ENCODE results near the gene USP20. TPM values are rescaled to one million over a fixed set of nuclear protein-coding genes. Genes with fewer than 3 reads are reported as not detected.

Gene USP20
- polyA plus RNA-seq, 1 of the 3 experiments (the other 2 are of a cell fraction), result 22.5 TPM

GRCh38 chr9:129885018-129885669 is 49.9 kb downstream of the USP20 start:
- H3K4me1 ChIP-seq (ENCODE audit: control insufficient read depth in 1 of 2, insufficient read depth in 2 of 2, low read depth in 1 of 2, low read length in 1 of 2), result peaks cover 34 to 45% of the 10 kb centered on the region in 2 experiments; a peak in 3 of 4 replicates
- peak overlapping the region; percentile 54 to 61; a peak in 3 of 4 replicates for H3K27ac ChIP-seq (ENCODE audit: low read depth in 2 of 2, low read length in 1 of 2)
- no peaks in the 10 kb centered on the region for H3K27me3 ChIP-seq (ENCODE audit: insufficient read depth)
- POLR2A ChIA-PET, result interaction anchor here (0.6 to 1.0 kb wide), 3 partner anchors 15 to 158 kb away, joined by 3 to 4 read pairs (median 3); partner anchors contain the start of gene FNBP1
- peak overlapping the region; percentile 2; the same call in 1 of the 2 replicates for H3K9ac ChIP-seq
- CTCF ChIA-PET, result interaction anchor here (0.6 to 3.7 kb wide), 30 partner anchors 12 to 358 kb away, joined by 3 to 23 read pairs (median 4); partner anchors contain the start of genes C9orf78, GPR107, TOR1A and USP20
- no peak for DNase-seq
- no peak overlapping the region for H2AFZ ChIP-seq (ENCODE audit: low read depth)
- H3K9me3 ChIP-seq, result no peaks in the 10 kb centered on the region
- no peak for TF ChIP-seq TEAD4 (IDR thresholded peaks at IDR 0.05; ENCODE audit: borderline replicate concordance, insufficient read depth)
- TF ChIP-seq FOSL2 (IDR thresholded peaks at IDR 0.05; ENCODE audit: borderline replicate concordance, low read depth), result no peak
- TF ChIP-seq IRF3 (IDR thresholded peaks at IDR 0.05; ENCODE audit: low read depth, low read length), result no peak
- no peak for TF ChIP-seq EZH2phosphoT487 (IDR thresholded peaks at IDR 0.05; ENCODE audit: borderline replicate concordance, low read depth)
- no peak for TF ChIP-seq JUND (IDR thresholded peaks at IDR 0.05)
- no peak for TF ChIP-seq CHD2 (IDR thresholded peaks at IDR 0.05; ENCODE audit: low read length, partially characterized antibody)
- H3K79me2 ChIP-seq (ENCODE audit: insufficient read depth), result no peaks in the 10 kb centered on the region
- H3K9me2 ChIP-seq, result no peaks in the 10 kb centered on the region
- WGBS (ENCODE audit: low lambda C conversion rate), result 78% methylated on average over 12 of the region's 27 CpGs
- peaks cover 9% of the 10 kb centered on the region for H3F3A ChIP-seq (replicated peaks; ENCODE audit: insufficient read depth)
- peak overlapping the region; percentile 69 for H3K4me2 ChIP-seq
- no peaks in the 10 kb centered on the region for H4K20me1 ChIP-seq (ENCODE audit: insufficient read depth)
- H3K4me3 ChIP-seq (ENCODE audit: low read depth in 2 of 2, low read length in 1 of 2), result peak overlapping the region in 1 of 2 experiments; percentile 13; a peak in 2 of 4 replicates
- peaks cover 4 to 26% of the 10 kb centered on the region in 2 experiments for H3K36me3 ChIP-seq (replicated peaks in 1 of 2; ENCODE audit: control insufficient read depth in 1 of 2, insufficient read depth in 2 of 2, low read length in 1 of 2)

GRCh38 chr9:129885670-129886106 is 50.4 kb downstream of the USP20 start:
- POLR2A ChIA-PET, result interaction anchor here (0.6 kb wide), 1 partner anchor 16 kb away, joined by 3 read pairs; no protein-coding TSS in a partner anchor
- TF ChIP-seq RAD21 (IDR thresholded peaks at IDR 0.05; ENCODE audit: low read length) (peak; percentile 83), MAX (IDR thresholded peaks at IDR 0.05; ENCODE audit: low read depth) (peak; percentile 62), YY1 (IDR thresholded peaks at IDR 0.05; ENCODE audit: low read depth) (no peak), CHD2 (IDR thresholded peaks at IDR 0.05; ENCODE audit: low read length, partially characterized antibody) (peak; percentile 53), PBX3 (IDR thresholded peaks at IDR 0.05) (0 out of 2 replicates have a peak, but pooled peaks have one; percentile 24), TCF12 (IDR thresholded peaks at IDR 0.05) (peak; percentile 47; the same call in 1 of the 2 replicates), CTCF (IDR thresholded peaks at IDR 0.05) (peak; percentile 86), SIN3A (IDR thresholded peaks at IDR 0.05; ENCODE audit: borderline replicate concordance, low read depth, low read length) (peak; percentile 95), RXRA (IDR thresholded peaks at IDR 0.05; ENCODE audit: borderline replicate concordance, low read depth) (peak; percentile 80), EP300 (IDR thresholded peaks at IDR 0.05; ENCODE audit: borderline replicate concordance in 1 of 2, low read depth in 1 of 2, low read length in 1 of 2) (peak in 1 of 2 experiments; percentile 66; a peak in 1 of 4 replicates), JUND (IDR thresholded peaks at IDR 0.05) (peak; percentile 56; the same call in 1 of the 2 replicates), TEAD4 (IDR thresholded peaks at IDR 0.05; ENCODE audit: borderline replicate concordance, insufficient read depth) (0 out of 2 replicates have a peak, but pooled peaks have one; percentile 60), IRF3 (IDR thresholded peaks at IDR 0.05; ENCODE audit: low read depth, low read length) (no peak), MEF2A (IDR thresholded peaks at IDR 0.05; ENCODE audit: borderline replicate concordance, low read depth) (no peak), FOSL2 (IDR thresholded peaks at IDR 0.05; ENCODE audit: borderline replicate concordance, low read depth) (peak; percentile 72), MXI1 (IDR thresholded peaks at IDR 0.05; ENCODE audit: low read depth, low read length) (0 out of 2 replicates have a peak, but pooled peaks have one; percentile 37), NFIC (IDR thresholded peaks at IDR 0.05; ENCODE audit: borderline replicate concordance) (peak; percentile 37; the same call in 1 of the 2 replicates)

More at GRCh38 chr9:129885670-129886106, 50.4 kb downstream of the USP20 start:
- Histone ChIP-seq H3F3A (replicated peaks; ENCODE audit: insufficient read depth) (peaks cover 9% of the 10 kb centered on the region), H3K9ac (peak overlapping the region; percentile 2; the same call in 1 of the 2 replicates), H3K4me1 (ENCODE audit: control insufficient read depth in 1 of 2, insufficient read depth in 2 of 2, low read depth in 1 of 2, low read length in 1 of 2) (peaks cover 34 to 40% of the 10 kb centered on the region in 2 experiments; a peak in 3 of 4 replicates), H3K36me3 (replicated peaks in 1 of 2; ENCODE audit: control insufficient read depth in 1 of 2, insufficient read depth in 2 of 2, low read length in 1 of 2) (peaks cover 4 to 25% of the 10 kb centered on the region in 2 experiments), H3K27me3 (ENCODE audit: insufficient read depth) (no peaks in the 10 kb centered on the region), H3K4me3 (ENCODE audit: low read depth in 2 of 2, low read length in 1 of 2) (peak overlapping the region in 1 of 2 experiments; percentile 13; a peak in 2 of 4 replicates), H3K27ac (ENCODE audit: low read depth in 2 of 2, low read length in 1 of 2) (peak overlapping the region; percentile 54 to 61; a peak in 3 of 4 replicates), H3K79me2 (ENCODE audit: insufficient read depth) (no peaks in the 10 kb centered on the region), H4K20me1 (ENCODE audit: insufficient read depth) (no peaks in the 10 kb centered on the region), H2AFZ (ENCODE audit: low read depth) (no peak overlapping the region), H3K9me2 (no peaks in the 10 kb centered on the region), H3K9me3 (no peaks in the 10 kb centered on the region), H3K4me2 (peak overlapping the region; percentile 69)
- peak; percentile 96 for DNase-seq
- 12% methylated on average over 18 of the region's 27 CpGs for WGBS (ENCODE audit: low lambda C conversion rate)
- CTCF ChIA-PET, result interaction anchor here (0.6 to 3.7 kb wide), 32 partner anchors 12 to 358 kb away, joined by 3 to 23 read pairs (median 4); partner anchors contain the start of genes C9orf78, GPR107, TOR1A and USP20
